Coronary artery (tissue), 2 donors: ENCODE data around the gene RANBP17.
"Not testable (repeated sequence)": the region's sequence is repeated elsewhere in the genome, so short reads cannot be mapped to it uniquely, and the experiment has no call there.

ENCODE experiments used
- DNase-seq: peaks from one replicate; pipeline ENCODE4 v3.0.0-alpha.2; 2017; ENCODE audit warnings: low spot score
- H3K27ac ChIP-seq, 2 donors: fragments of 200-600 bp; sonication (generic); one replicate each; pipeline ENCODE4 v1.5.1; 2016 to 2019
- H3K4me3 ChIP-seq: fragments of 200-600 bp; sonication (generic); 2 replicates; pipeline ENCODE4 v1.5.1; 2016; ENCODE audit warnings: mild to moderate bottlenecking, moderate library complexity
- TF ChIP-seq, protein P1 (sequence below): fragments of 200-600 bp; sonication (generic); IDR thresholded peaks from one replicate; pipeline ENCODE4 v1.5.1; 2019; ENCODE audit warnings: antibody characterized with exemption

Gene RANBP17

DNA sequence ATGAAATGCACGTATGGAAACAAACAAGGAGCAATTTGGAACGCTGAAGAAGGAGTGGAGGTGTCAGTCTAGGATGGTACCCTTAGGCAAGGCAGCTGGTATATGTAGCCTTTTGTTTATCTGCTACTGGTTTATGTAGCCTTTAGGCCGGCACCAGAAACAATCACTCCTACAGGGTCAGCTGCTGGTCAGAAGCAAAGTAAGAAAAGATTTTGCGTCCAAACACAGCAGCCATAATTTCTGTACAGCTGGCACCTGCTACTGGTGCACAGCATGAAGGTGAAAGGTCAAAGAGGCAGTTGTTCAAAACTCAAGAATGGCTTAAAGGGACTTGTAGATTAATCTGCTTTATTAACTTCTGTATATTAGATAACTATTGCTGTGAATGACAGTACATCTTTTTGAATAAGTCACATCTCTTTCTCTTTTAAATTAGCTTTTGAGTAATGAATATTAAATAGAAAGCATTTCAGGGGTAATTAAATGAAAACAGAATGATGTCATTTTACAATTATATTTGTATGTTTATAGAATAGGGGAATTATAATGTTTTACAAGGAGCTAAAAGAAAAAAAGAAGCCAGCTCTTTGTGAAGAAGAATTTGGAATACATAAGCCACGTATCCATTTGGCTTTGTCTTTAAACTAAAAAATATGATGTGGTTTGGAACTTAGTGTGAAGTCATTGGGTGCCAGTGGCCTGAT lies 414.2 kb downstream of the RANBP17 start:
- Histone ChIP-seq H3K27ac (no peak overlapping the region), H3K4me3 (no peak overlapping the region)
- TF ChIP-seq, protein P1, sequence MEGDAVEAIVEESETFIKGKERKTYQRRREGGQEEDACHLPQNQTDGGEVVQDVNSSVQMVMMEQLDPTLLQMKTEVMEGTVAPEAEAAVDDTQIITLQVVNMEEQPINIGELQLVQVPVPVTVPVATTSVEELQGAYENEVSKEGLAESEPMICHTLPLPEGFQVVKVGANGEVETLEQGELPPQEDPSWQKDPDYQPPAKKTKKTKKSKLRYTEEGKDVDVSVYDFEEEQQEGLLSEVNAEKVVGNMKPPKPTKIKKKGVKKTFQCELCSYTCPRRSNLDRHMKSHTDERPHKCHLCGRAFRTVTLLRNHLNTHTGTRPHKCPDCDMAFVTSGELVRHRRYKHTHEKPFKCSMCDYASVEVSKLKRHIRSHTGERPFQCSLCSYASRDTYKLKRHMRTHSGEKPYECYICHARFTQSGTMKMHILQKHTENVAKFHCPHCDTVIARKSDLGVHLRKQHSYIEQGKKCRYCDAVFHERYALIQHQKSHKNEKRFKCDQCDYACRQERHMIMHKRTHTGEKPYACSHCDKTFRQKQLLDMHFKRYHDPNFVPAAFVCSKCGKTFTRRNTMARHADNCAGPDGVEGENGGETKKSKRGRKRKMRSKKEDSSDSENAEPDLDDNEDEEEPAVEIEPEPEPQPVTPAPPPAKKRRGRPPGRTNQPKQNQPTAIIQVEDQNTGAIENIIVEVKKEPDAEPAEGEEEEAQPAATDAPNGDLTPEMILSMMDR = no peak
- no peak for DNase-seq

DNA sequence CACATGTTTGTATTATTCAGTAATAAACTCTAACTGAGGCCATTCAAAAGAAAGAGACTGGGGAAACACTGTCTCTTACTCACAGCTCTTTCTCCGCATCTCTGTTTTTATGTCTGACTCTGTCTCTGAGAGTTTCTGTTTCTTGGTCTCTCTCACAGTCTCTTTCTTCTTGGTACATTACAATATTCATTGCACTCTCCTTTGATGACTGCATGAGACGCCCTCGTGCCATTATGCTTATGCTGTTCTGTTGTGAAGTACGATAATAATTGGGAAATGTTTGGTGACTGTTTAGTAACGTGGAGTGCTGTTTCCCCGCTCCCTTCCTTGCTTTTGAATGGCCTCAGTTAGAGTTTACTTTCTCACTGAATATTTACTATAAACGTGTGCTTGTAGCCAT lies 421.9 kb downstream of the RANBP17 start:
- H3K27ac ChIP-seq = no peak overlapping the region
- TF ChIP-seq, protein P1 = no peak
- no peak overlapping the region for H3K4me3 ChIP-seq
- DNase-seq = no peak

DNA sequence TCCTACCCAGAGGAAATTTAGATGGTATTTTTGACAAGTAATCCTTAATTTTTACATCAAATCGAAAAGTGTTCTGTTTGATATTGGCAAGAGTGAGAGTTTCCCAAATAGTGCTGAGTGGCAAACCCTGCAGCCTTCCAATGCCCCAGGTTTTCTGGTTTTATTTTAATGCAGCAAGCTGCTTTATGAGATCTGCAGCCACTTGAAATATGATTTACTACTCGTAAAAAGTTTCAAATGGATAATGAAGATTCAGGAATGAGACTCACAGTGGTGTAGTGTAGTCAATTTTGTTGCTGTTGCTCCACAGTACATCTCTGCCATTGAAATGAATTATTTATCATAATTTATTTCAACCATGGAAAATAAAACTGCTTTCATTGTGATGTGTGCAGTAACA lies 423.6 kb downstream of the RANBP17 start:
- H3K4me3 ChIP-seq = no peak overlapping the region
- TF ChIP-seq, protein P1 = no peak
- no peak overlapping the region for H3K27ac ChIP-seq
- DNase-seq = no peak

DNA sequence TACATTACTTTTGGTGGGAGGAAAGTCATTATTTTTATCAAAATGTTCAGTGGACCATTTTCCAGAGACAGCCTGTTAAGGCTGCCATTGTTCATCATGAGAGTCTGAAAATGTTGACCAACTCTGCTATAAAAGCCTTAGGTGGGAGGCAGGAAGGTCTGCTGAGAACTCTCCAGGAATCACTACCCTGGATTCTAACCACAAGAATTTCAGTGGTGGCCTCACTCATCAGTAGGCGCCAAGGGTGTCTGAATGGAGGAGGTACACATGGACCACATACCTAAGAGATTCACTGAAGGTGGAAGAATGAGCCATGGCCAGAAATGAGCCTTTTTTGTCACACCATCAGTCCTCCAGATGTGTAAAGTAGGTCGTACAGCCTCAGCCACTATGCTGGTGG lies 426.2 kb downstream of the RANBP17 start:
- TF ChIP-seq, protein P1 = no peak
- Histone ChIP-seq H3K27ac (no peak overlapping the region), H3K4me3 (no peak overlapping the region)
- no peak for DNase-seq

DNA sequence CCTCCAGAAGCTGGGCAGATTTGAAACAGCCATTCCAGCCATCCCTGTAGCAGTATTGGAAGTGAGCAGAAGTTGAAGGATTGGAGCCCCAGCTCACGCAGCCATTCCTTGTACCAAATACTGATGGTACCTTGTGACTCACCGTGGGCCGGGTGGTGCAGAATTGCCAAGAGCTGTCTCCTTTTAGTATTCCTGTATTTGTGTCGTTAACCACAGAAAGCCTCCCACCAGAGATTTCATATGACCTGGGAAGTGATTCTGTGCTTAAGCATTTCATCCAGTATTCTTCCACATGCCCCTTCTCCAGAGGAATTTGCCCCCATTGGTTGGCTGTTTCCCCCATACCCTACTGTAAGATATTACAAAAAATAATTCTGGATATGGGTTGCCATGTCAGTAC lies 429.6 kb downstream of the RANBP17 start:
- Histone ChIP-seq H3K27ac (no peak overlapping the region), H3K4me3 (no peak overlapping the region)
- DNase-seq = no peak
- TF ChIP-seq, protein P1 = no peak

DNA sequence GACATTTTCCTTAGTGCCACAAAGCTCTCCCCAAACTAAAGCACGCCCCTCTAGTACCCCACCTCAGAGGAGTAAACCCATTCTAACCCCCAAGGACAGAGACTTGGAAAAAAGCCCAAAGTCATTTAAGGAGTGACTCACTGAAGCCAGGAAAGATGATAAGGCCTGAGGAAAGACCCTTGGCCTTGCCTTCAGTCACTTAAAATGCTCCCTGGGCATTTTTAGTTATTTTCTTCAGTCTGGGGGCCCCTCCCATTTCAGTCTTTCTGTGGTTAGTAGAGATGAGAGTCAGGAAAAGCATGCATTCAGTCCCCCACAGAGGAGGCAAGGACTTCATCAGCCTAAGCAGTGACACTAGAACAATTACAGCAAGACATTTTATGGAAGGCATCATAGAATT lies 433.5 kb downstream of the RANBP17 start:
- no peak for DNase-seq
- H3K27ac ChIP-seq = no peak overlapping the region

DNA sequence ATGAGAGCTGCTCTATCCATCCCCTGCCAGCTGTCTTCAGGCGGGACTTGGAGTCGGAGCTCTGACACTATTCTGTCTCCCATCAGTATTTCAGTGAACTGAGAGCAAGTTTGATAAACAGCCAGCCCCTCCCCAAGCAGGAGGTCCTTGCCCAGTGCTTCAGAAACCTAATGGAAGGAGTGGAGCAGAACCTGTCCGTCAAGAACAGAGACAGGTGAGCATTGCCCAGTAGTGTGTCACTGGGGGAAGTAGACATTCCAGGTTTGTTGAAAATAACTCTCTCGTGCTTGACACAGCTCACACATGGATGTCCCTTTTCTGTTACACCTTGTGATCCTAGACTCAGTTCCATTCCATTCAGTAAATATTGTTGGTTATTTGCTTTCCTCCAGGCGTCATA lies 434.0 kb downstream of the RANBP17 start:
- TF ChIP-seq, protein P1 = no peak
- no peak for DNase-seq
- H3K4me3 ChIP-seq = no peak overlapping the region
- H3K27ac ChIP-seq = no peak overlapping the region

More for the DNA sequence above, 433.5 kb downstream of the RANBP17 start:
- TF ChIP-seq, protein P1 = no peak
- H3K4me3 ChIP-seq = no peak overlapping the region

DNA sequence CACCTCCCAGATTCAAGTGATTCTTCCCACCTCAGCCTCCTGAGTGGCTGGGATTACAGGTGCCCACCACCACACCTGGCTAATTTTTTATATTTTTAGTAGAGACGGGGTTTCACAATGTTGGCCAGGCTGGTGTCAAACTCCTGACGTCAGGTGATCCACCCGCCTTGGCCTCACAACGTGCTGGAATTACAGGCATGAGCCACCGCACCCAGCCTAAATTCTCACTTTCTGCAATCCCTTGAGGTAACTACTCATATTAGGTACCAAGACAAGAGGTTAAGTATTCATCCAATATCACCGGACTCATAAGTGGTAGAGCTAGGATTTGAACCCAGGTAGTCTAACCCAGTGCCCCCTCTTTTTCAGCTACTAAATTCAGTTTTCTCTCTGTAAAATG lies 436.1 kb downstream of the RANBP17 start:
- H3K27ac ChIP-seq, DNase-seq, H3K4me3 ChIP-seq: not testable (repeated sequence)
